HG03432 (cell line): ENCODE results near the gene ATXN7L3.

Experiments used
- ATAC-seq: cut with Tn5 transposase; IDR thresholded peaks from one replicate; pipeline ENCODE4 v1.9.1; 2021; ENCODE audit warnings: mild to moderate bottlenecking, moderate library complexity; ENCODE audit not compliant: unreplicated experiment

Gene ATXN7L3

DNA sequence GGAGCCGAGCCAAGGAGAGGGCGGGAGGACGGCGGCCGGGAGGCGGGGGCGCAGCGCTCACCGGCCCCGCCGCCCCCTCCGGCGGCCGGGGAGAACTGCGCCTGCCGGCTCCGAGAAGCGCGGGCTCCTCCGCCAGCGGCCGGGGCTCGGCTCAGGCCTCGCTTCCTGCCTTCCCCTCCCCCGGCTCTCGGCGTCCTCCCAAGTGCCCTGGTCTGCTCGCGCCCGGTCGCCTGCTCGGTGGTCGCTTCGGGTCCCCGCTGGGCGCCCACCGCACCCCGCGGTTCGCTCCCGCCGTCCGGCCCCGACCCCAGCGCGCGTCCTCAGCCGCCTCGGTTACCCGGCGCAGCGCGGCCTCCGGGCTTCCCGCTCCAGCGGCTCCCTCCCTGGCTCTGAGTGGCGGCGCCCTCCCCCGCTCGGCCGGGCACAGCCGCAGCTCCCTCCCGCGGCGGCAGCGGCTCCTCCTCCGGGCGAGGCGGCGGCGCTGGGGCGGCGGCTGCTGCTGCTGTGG, 19.5 kb upstream of the ATXN7L3 start:
- ATAC-seq, result peak; percentile 42

DNA sequence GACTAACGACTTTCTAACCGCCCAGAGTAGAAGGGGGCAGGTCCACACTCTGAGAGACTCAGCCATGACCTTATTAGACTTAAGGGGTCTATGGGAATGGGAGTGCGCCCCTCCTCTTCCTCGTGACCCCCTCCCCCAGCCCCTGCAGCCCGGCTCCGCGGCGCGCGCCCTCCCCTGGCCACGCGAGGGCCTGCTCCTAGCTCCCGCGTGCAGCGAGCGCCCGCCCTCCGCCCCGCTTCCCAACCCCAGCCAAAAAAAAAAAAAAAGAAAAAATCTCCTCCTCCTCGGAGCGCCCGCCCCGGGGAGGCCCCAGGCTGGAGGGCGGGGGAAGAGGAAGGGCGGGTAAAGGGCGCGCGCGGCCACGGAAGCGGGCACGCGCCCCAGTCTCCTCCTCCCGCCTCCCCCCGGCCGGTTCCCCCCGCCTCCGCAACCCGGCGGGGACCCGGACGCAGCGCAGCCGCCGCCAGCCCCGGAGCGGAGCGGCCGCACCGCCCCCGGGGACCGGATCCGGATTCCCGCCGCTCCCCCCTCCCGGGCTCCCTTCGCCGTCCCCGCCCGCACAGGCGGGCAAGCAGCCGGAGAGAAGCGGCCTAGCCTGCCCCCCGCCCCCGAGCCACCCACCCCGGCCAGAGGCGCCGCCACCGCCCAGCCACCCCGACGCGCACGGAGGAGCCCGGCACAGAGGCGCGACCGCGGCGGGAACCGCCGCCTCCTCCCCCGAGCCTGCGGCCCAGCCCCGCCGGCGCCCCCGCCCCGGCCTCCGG, 18.8 kb upstream of the ATXN7L3 start:
- peak; percentile 32 for ATAC-seq

DNA sequence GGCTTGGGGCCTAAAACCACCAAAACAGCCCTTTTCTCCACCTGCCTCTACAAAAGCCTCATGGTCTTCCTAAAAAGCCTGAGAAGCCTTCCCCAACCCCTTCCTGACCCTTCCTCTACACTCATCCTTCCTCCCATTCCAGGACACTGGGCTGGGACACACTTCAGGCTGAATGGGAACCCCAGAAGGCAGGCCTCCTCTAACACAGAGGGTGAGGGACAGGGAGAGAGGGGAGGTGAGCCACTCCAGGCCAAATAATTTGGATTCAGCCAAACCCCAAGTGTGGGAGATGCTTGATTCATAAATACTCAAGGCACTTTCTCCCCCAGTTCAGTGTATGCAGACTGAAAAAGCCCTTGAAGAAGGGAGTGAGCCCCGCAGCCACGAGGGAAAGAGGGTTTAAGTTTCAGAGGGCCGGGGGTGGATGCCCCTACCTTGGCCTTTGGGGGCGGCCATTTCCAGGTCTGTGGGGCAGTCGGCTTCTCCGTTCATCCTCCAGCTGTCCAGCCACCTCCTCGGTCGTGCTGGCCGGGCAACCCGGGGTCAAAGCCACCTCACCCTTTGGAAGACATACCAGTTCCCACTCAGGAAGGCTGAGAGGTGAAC, 18.2 kb upstream of the ATXN7L3 start:
- ATAC-seq, result no peak

DNA sequence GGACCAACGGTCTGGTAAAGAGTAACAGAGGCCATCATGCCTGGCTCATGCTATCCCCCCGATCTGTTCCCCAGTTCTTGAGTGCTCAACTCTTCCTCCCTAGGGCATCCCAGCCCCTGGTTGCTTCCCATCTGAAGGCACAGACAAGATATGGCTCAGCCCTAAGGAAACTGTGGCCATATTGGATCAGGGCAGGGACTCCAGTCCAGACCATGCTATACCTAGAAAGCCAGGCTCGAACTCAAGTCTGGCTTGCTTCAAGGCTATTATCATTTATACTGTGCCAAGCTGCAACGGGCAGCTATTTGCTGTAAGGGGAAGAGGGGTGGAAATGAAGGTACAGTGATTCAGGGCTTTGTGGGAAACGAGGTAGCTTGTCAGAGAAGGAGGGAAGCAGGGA, 17.0 kb upstream of the ATXN7L3 start:
- ATAC-seq, result no peak

DNA sequence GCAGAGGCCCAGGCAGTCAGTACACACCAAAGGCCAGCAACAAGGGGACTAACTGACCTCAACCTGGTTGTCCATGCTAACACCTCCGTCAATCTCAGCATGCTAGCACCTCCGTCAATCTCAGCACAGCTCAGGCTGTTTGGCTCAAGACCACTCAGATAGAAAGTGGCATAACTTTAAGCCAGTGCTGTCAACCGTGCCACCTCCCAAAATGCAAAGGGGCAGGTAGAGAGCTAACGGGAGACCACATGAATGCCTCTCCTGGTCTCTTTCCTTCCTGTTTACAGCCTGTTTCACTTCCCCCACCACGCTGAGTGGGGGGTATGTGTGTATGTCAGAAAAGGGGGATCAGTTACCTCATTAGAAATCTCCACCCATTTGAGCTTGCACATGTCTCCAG, 16.5 kb upstream of the ATXN7L3 start:
- ATAC-seq, result no peak

DNA sequence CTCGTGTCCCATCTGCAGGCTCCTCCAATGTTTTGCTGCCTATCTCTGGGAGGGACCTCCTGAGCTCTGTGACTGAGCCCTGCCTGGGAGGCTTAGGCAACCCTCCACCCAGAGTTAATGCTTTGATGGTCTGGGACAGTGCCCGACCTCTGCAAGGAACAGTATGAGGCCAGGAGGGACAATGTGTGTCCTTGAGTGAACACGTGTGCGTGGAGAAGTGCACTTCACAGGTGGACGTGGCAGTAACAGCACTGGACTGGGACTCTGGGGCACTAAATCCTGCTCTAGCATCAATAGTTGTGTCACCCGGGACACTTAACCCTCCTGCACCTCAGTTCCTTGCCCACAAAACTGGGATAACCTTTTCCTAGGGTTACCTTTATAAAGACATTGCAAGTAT, 15.2 kb upstream of the ATXN7L3 start:
- ATAC-seq, result no peak

DNA sequence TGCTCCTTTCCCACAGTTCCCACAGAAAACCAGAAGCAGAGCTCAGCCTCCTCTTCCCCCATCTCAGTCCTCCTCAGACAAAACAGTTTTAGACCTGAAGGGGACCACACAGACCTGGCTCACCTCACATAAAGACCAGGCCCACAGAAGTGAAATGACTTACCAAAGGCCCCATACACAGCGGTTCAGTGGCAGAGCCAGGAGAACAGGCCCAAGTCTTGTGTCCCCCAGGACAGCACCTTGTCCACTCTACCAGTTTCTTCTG, 14.5 kb upstream of the ATXN7L3 start:
- no peak for ATAC-seq

DNA sequence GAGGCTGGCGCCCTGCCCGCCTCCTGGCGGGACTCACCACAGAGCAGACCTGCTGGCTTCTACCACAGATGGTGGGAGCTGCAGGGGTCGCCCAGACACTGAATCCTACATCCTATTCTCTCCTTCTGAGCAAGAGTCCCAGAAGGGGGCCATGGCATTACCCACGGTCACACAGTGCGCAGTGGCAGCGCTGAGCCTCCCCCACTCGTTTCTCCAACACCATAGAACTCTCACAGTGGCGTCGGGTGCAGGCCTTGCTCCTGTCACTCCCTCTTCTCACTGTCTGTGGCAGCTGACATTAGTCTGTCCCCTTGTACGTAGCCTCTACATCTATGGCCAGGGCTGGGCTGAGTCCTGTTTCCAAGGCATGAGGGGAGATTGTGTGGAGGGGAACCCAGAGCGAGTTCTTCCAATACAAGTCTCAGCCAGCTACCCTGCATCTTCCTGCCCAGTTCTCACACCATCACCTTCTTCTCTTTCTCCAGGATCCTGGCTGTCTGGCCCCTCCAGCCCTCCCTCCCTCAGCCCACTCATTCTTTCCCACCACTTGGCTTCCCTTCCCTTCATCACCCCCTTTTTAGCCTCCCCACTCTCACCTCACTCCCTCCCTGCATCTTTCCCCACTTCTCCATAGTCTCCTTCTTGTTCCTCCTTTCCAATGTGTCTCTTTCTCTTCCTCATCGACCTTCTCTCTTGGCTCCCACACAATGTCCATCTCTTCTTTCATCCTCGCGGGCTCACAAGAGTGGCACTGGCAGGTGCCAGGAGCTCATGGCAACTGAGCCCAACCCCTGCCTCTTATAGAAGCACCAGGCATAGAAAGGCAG, 13.9 kb upstream of the ATXN7L3 start:
- no peak for ATAC-seq

DNA sequence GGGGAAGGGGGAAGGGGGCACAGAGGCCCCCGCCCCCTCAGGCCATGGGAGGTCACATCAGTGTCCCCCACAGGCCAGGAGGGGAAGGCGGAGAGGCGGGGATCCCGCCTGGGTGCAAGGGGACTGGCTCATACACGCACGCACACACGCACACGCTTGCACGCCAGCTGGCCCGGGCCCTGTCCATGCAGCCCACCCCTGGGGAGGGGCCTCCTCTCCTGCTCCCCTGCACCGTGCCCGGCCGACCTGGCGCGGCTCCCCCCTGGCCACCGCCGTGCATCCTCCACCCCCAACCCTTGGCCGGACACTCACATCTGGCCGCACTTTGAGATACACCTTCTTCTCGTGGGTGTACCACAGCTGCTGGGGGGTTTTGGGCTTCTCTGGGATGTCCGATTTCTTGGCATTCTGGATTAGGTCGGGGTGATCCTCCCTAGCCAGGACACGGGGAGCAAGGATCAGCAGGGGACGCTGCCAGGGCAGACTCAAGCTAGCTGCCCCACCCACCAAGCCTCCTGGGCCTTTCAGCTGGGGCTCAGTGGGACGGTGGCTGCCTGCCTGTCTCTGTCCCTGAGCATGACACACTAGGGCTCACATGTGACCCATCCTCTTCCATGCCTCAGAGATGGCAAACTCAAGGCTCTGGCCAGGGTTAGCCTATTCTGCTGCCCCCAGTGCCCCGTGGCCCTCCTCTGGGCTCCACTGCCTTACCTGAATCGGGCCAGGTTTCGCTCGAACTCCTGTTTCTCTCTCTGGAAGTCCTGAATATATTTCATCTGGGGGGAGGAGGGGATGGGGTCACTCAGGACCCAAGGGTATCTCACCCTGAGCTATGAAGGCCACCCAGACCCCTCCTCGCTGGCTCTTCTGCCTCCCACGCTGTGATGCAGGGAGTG, 13.1 kb upstream of the ATXN7L3 start:
- ATAC-seq, result no peak

DNA sequence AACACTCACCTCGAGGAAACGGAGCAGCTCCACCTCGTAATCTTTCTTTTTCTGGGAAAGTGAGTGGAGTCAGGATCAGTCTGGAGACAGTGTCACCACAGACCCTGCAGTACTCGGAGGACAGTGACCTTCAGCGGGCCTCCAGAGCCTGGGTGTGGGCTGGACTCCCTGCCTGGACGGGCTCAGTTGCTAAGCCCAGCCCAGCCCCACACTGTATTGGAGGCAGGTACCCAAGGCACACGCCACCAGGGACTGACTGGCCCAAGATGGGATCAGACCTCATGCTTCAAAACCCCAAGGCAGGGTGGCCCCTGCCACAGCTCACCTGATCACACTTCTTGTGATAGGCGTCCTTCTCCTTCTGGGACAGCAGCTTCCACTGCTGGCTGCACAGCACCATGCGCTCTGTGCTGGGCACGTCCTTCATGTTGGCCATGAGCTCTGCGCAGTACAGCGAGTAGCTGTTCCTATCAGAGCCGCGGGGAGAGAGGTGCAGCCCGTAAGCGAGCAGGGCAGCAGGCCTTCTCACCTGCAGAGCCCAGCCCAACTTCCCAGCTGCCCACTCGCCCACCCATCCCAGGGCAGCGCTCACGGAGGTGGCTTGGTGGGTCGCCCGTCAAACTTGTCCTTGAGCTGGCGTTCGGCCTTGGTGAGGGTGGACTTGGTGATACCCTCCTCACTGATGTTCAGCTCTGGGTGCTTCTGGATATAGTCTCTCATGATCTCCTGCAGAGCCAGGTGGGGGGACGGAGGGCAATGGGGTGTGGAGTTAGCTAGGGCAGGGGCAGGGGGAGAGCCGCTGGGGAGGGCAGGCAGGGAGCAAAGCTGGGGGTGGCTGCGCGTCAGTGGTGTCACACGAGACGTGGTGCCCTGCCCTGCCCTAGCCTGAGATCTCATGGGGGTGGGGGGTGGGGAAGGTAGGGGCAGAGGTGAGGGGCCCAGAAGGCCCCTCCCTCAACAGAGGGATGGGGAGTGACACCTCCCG, 11.9 kb upstream of the ATXN7L3 start:
- ATAC-seq, result no peak

DNA sequence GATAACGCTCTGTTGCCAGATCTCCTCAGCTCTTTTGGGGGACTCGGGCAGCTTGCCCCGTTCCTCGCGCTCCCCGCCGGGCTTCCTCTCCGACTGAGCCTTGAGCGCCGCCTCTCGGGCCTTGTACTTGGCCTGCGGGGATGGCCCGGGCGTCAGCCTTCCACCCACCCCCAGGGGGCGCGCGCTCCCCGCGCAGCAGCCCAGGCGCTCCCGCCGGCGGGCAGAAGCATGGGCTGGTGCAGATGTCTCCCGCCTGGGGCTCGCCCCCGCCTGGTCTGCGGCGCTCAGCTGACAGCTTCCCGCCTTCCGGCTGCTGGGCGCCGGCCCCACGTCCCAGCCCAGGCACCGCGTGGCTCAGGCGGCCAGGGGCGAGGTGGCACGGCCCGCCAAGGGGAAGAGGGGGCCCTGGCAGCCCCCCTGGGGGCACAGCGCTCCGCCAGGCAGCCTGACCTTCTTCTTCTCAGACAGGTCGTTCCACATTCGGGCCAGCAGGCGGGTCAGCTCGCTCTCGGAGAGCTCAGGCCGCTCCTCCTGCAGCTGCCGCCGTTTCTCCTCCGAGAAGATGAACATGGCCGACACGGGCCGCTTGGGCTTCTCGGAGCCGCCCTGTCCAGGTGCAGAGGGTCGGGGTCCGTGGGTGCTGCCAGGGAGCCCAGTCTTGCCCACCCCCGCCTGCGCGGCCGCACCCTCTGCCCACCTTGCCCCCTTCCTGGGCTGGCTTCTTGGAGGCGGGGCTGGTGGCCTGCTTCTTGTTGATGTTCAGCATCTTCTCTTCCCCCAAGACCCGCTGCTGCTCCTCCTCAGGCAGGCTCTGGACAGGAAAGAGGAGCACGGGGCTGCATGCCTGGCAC, 10.9 kb upstream of the ATXN7L3 start:
- peak; percentile 80 for ATAC-seq

DNA sequence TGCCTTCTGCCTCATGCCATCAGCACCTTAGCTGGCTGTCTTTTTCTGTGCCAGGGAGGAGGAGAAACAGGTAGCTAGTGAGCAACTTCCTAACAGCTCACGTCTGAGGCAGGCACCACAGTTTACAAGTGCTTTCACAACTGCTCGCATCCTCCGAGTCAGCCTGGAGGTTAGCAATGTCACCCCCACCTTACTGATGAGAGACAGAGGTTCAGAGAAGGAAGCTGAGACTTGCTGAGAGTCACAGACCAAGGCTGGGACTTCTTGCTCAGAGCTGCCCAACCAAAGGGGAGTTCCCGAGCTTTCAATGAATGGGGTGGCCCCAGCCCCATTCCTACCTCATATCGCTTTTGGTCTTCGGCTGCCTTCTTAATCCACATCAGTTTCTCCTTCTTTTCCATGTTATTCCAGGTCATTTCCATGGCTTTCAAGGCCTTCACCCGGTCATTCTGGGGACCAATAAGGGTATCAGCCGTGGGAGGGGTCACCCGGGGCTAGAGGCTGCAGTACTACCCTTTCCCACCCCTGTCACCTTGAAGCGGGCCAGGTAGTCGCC, 10.2 kb upstream of the ATXN7L3 start:
- peak; percentile 14 for ATAC-seq

DNA sequence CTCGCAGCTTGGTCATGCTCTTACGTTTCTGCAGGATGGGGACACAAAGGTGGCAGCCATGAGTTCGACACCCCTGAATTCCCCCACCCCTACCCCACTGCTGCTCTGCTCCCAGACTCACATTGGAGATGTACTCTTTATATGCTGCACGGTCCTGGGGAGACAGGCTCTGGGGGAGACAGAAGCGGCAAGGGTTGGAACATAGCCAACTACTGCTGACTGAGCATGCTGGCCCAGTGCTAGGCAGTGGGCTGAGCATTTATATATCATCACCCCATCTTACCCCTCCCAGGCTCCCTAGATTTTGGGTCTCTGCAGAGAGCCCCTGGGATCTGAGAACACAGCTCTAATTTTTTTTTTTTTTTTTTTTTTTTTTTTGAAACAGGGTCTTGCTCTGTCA, 8.1 kb upstream of the ATXN7L3 start:
- ATAC-seq, result no peak

DNA sequence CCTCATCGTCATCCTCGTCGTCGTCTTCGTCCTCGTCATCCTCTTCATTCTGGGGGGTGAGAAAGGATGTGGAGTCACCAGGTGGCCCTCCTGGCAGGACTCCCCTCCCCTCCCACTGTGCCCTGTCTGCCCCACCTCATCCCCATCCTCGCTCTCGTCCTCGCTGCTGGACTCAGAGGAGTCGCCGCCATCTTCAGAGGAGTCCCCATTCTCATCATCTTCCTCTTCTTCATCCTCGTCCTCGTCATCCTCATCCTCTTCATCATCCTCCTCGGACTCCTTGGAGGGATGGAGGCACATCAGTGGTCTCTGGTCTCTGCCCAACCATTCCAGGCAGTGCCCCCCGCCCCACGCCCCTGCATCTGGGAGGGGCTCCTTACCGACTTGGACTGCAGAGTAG, 7.6 kb upstream of the ATXN7L3 start:
- no peak for ATAC-seq

DNA sequence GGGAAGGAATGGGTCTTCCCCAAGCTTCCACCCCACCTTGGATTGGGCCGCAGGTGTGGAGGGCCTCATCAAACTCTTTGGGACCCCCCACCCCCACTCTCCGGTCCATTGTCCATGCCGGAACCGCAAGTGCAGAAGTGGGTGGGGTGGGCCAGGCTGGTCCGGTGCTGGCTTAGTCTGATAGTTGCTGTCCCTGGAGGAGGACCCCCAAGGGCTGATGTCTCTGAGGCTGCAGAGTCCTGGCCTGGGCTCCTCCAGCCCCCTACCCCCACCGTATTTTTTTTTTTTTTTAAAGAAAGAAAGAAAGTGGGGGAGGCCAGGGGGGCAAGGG, 7.1 kb upstream of the ATXN7L3 start:
- no peak for ATAC-seq

DNA sequence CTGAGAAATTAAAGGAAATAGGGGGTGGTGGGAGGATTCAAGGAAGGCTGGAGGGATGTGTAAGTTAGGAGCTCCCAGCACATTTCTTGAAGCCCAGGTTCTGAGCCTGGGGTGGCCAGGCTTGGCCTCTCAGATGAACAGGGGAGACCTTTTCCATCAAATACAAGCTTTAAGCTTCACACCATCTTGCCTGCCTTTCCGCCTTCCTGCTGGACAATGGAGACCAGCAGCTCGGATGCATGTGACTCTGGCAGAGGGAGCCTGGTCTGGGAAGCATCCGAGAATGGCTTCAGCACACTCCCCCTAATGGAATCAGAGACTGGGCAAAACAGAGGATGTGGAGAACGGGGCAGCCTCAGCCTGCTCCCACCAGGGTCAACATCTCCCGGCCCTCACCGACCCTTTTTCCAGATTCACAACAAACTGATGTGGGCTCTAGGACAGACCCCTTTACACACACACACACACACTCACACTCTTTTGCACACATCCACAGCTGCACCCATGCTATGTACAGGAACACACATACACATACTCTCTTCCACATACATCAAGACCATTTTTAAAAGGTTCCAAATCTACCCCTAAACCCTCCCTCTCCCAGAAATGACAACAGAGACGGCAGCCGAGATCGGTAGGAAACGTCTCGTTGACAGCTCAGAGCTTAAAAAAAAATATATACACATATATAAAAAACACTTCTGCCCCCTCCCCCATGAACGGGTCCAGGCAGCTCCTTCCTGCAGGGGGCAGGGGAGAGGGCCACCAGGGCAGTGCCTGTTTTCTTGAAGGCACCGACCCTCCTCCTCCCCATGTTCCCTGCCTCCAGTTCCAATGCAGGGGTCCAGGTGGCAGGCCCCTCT, 6.5 kb upstream of the ATXN7L3 start:
- no peak for ATAC-seq

DNA sequence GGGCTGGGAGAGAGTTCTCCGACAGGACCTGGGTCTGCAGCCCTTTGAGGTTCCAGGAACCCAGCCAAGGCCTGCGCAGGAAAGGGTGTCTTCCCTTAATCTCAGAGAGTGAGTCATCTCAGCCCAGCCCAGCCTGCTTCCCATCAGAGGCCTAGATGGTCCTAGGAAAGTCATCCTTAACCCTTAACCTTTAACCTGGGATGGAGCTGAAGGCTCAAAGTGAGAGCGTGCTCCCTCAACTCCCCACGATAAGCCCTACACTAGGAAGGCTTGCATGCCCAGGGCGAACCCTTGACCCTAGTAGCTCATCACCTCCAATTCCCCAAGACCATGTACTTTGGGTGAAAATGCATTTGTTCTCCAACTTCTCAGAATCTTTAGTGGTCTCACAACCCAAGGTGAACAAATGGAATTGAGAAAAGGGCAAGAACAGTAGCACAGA, 4.8 kb upstream of the ATXN7L3 start:
- no peak for ATAC-seq
